OCI-LY7 (cell line): ENCODE data around the gene GRIK1. TPM values are rescaled to one million over a fixed set of nuclear protein-coding genes. Genes with fewer than 3 reads are reported as not detected.

Source experiments
- BruUV-seq: library from RNA; stranded (reverse); fragments of 400-500 nt; replicated peaks from 2 replicates; lab custom pipeline; 2021; lab: Mats Ljungman, UMichigan
- CTCF ChIA-PET: fragments of 300-600 bp; sonication (Branson Sonifier 250); formaldehyde crosslinking; loops from one replicate; lab custom pipeline; 2022; ENCODE audit warnings: antibody characterized with exemption; ENCODE audit not compliant: unreplicated experiment; lab: Charles Lee
- POLR2A ChIA-PET: fragments of 300-600 bp; sonication (Branson Sonifier 250); formaldehyde crosslinking; loops from one replicate; lab custom pipeline; 2022; ENCODE audit warnings: antibody characterized with exemption; lab: Charles Lee
- DNase-seq: peaks from one replicate; pipeline ENCODE4 v3.0.0-alpha.2; 2015; ENCODE audit warnings: low spot score
- H2AFZ ChIP-seq: fragments of 200-600 bp; sonication (generic), shearing (Covaris generic); 2 replicates; pipeline ENCODE4 v1.6.1; 2014; ENCODE audit warnings: mild to moderate bottlenecking, antibody characterized with exemption, low read length, moderate library complexity
- H3K27ac ChIP-seq: fragments of 200-600 bp; sonication (generic); 2 replicates; pipeline ENCODE4 v1.5.1; 2014; ENCODE audit warnings: mixed run types, low read depth, mild to moderate bottlenecking, moderate library complexity, low read length, inconsistent platforms; ENCODE audit not compliant: poor library complexity, severe bottlenecking
- H3K36me3 ChIP-seq: fragments of 200-600 bp; sonication (generic); 2 replicates; pipeline ENCODE4 v1.6.1; 2014; ENCODE audit warnings: mild to moderate bottlenecking, antibody characterized with exemption, low read length, moderate library complexity, mixed read lengths; ENCODE audit not compliant: insufficient read depth
- H3K4me1 ChIP-seq: fragments of 200-600 bp; sonication (generic); 2 replicates; pipeline ENCODE4 v1.5.1; 2014; ENCODE audit warnings: mild to moderate bottlenecking, low read length; ENCODE audit not compliant: insufficient read depth, poor library complexity, severe bottlenecking
- H3K4me2 ChIP-seq: fragments of 200-600 bp; sonication (generic); 2 replicates; pipeline ENCODE4 v1.6.1; 2014; ENCODE audit warnings: mild to moderate bottlenecking, low read length
- H3K4me3 ChIP-seq: fragments of 200-600 bp; sonication (generic); 2 replicates; pipeline ENCODE4 v1.5.1; 2014; ENCODE audit warnings: mild to moderate bottlenecking, low read depth, low read length; ENCODE audit not compliant: poor library complexity, severe bottlenecking
- H3K79me2 ChIP-seq: fragments of 200-600 bp; sonication (generic); 2 replicates; pipeline ENCODE4 v1.6.1; 2016; ENCODE audit warnings: low read depth, mild to moderate bottlenecking, low read length, moderate library complexity, mixed read lengths; ENCODE audit not compliant: insufficient read depth
- H3K9me2 ChIP-seq: fragments of 200-600 bp; sonication (generic); 2 replicates; pipeline ENCODE4 v1.6.1; 2016; ENCODE audit warnings: mild to moderate bottlenecking, low read length, mixed read lengths; ENCODE audit not compliant: insufficient read depth
- H3K9me3 ChIP-seq: fragments of 200-600 bp; sonication (generic); 2 replicates; pipeline ENCODE4 v1.6.1; 2014; ENCODE audit warnings: mild to moderate bottlenecking, mixed run types, low read length, mixed read lengths
- H4K20me1 ChIP-seq: fragments of 200-600 bp; sonication (generic); 2 replicates; pipeline ENCODE4 v1.6.1; 2014; ENCODE audit warnings: mild to moderate bottlenecking, antibody characterized with exemption, low read length, moderate library complexity, mixed read lengths; ENCODE audit not compliant: insufficient read depth
- CTCF ChIP-seq: fragments of 200-600 bp; sonication (generic); conservative IDR thresholded peaks from 2 replicates; pipeline ENCODE4 v1.5.1; 2014; ENCODE audit warnings: mild to moderate bottlenecking, antibody characterized with exemption, low read length, moderate library complexity, mixed read lengths
- EZH2phosphoT487 ChIP-seq: fragments of 200-600 bp; sonication (generic); IDR thresholded peaks from 2 replicates; pipeline ENCODE4 v1.6.1; 2018; ENCODE audit warnings: low read depth, borderline replicate concordance, mild to moderate bottlenecking, mixed run types, antibody characterized with exemption, low read length, moderate library complexity, mixed read lengths
- intact Hi-C: fragments of 100-400 bp; cut with micrococcal nuclease; formaldehyde crosslinking; loops from one replicate; pipeline ENCODE4 v1.10.0; 2022; ENCODE audit not compliant: unreplicated experiment
- total RNA-seq, 2 experiments: library from RNA; depleted of rRNA in 1 of 2; stranded (reverse); fragments of >200 nt in 1 of 2; shearing (Covaris generic) in 1 of 2; gene quantifications; 2 replicates each; pipeline ENCODE4 v1.2.3, GENCODE V29; 2014 to 2022

The GRIK1 gene
- total RNA-seq, 2 experiments from 2014 or later: 4.1 TPM; not detected in 1

- no TSS peak for BruUV-seq
- ChIA-PET POLR2A (interaction anchor here (0.8 kb wide), 1 partner anchor 208 kb away, joined by 6 read pairs; no protein-coding TSS in a partner anchor), CTCF (no interaction called here)
These were observed 229.3 kb downstream of the GRIK1 start for GRCh38 chr21:29710498-29710897.

GRCh38 chr21:29708401-29708800, 231.4 kb downstream of the GRIK1 start:
- POLR2A ChIA-PET: interaction anchor here (1.2 kb wide), 1 partner anchor 49 kb away, joined by 3 read pairs; no protein-coding TSS in a partner anchor
- TF ChIP-seq EZH2phosphoT487 (no peak), CTCF (no peak)
- H2AFZ ChIP-seq: no peak overlapping the region

More at GRCh38 chr21:29710498-29710897, 229.3 kb downstream of the GRIK1 start:
- Histone ChIP-seq H3K4me2 (no peak overlapping the region), H3K36me3 (no peaks in the 10 kb centered on the region), H3K4me3 (no peak overlapping the region), H4K20me1 (no peaks in the 10 kb centered on the region), H3K79me2 (no peaks in the 10 kb centered on the region), H3K9me2 (no peaks in the 10 kb centered on the region), H3K27ac (no peak overlapping the region), H2AFZ (no peak overlapping the region), H3K4me1 (no peaks in the 10 kb centered on the region), H3K9me3 (no peaks in the 10 kb centered on the region)
- TF ChIP-seq CTCF: no peak
- TF ChIP-seq EZH2phosphoT487: no peak
- DNase-seq: no peak
- intact Hi-C loops: no loop called here

GRCh38 chr21:29704719-29705118, 235.1 kb downstream of the GRIK1 start:
- no peaks in the 10 kb centered on the region for H3K9me3 ChIP-seq
- no peak overlapping the region for H3K27ac ChIP-seq
- H3K9me2 ChIP-seq: no peaks in the 10 kb centered on the region
- peaks cover 16% of the 10 kb centered on the region for H3K4me1 ChIP-seq
- BruUV-seq: no TSS peak
- H3K4me2 ChIP-seq: no peak overlapping the region
- POLR2A ChIA-PET: interaction anchor here (0.9 kb wide), 1 partner anchor 8 kb away, joined by 3 read pairs; no protein-coding TSS in a partner anchor
- intact Hi-C loops: no loop called here
- no peak for TF ChIP-seq EZH2phosphoT487
- TF ChIP-seq CTCF: no peak
- H4K20me1 ChIP-seq: no peaks in the 10 kb centered on the region
- CTCF ChIA-PET: interaction anchor here (0.5 kb wide), 1 partner anchor 928 kb away, joined by 3 read pairs; no protein-coding TSS in a partner anchor
- no peak for DNase-seq
- H3K4me3 ChIP-seq: no peak overlapping the region
- no peaks in the 10 kb centered on the region for H3K36me3 ChIP-seq
- H3K79me2 ChIP-seq: no peaks in the 10 kb centered on the region
- H2AFZ ChIP-seq: 0 out of 2 replicates have a peak overlapping the region, but pooled peaks have one; percentile 13

More at GRCh38 chr21:29708401-29708800, 231.4 kb downstream of the GRIK1 start:
- H3K79me2 ChIP-seq: no peaks in the 10 kb centered on the region
- H3K36me3 ChIP-seq: no peaks in the 10 kb centered on the region
- intact Hi-C loops: no loop called here
- no TSS peak for BruUV-seq
- no peaks in the 10 kb centered on the region for H3K9me2 ChIP-seq
- DNase-seq: no peak
- CTCF ChIA-PET: no interaction called here
- H3K4me1 ChIP-seq: no peaks in the 10 kb centered on the region
- H3K27ac ChIP-seq: no peak overlapping the region
- H3K9me3 ChIP-seq: no peaks in the 10 kb centered on the region
- no peak overlapping the region for H3K4me2 ChIP-seq
- no peak overlapping the region for H3K4me3 ChIP-seq
- no peaks in the 10 kb centered on the region for H4K20me1 ChIP-seq
